H1 (cell line): ENCODE results near the gene SLC24A1. TPM values are rescaled to one million over a fixed set of nuclear protein-coding genes. Genes with fewer than 3 reads are reported as not detected.
"Not testable (repeated sequence)": the region's sequence is repeated elsewhere in the genome, so short reads cannot be mapped to it uniquely, and the experiment has no call there.

Experiments
- CTCF ChIA-PET: fragments of 300-600 bp; sonication (Branson Sonifier 250); formaldehyde crosslinking; loops from one replicate; lab custom pipeline; 2021; ENCODE audit not compliant: partially characterized antibody; lab: Charles Lee
- POLR2A ChIA-PET: fragments of 300-600 bp; sonication (Branson Sonifier 250); formaldehyde crosslinking; loops from one replicate; lab custom pipeline; 2021; ENCODE audit warnings: inconsistent platforms; ENCODE audit not compliant: partially characterized antibody; lab: Charles Lee
- DNase-seq, 2 experiments: peaks; one replicate each; pipeline versions ENCODE4 v3.0.0 to v3.0.0-alpha.2; 2010 to 2022; ENCODE audit warnings: low spot score in 2 of 2, low read depth in 1 of 2, mixed read lengths in 1 of 2
- FAIRE-seq: peaks from 2 replicates; lab custom pipeline; 2011; peaks lifted over from hg19 to GRCh38; lab: Jason Lieb, UNC
- H2AFZ ChIP-seq: 2 replicates; pipeline ENCODE4 v1.8.1; 2012; ENCODE audit warnings: low read length, inconsistent platforms
- H2AK5ac ChIP-seq: 2 replicates; pipeline ENCODE4 v1.6.1; 2013; ENCODE audit warnings: low read depth, low read length
- H2BK120ac ChIP-seq: replicated peaks from 2 replicates; pipeline ENCODE3; 2013; ENCODE audit warnings: low read depth, low read length, inconsistent platforms
- H2BK12ac ChIP-seq: 2 replicates; pipeline ENCODE4 v1.6.1; 2013; ENCODE audit warnings: low read depth, low read length
- H2BK15ac ChIP-seq: 2 replicates; pipeline ENCODE4 v1.6.1; 2013; ENCODE audit warnings: low read length
- H2BK20ac ChIP-seq: 2 replicates; pipeline ENCODE4 v1.6.1; 2013; ENCODE audit warnings: low read length
- H2BK5ac ChIP-seq: 2 replicates; pipeline ENCODE4 v1.6.1; 2013; ENCODE audit warnings: low read depth, low read length
- H3K14ac ChIP-seq: 2 replicates; pipeline ENCODE4 v1.6.1; 2013; ENCODE audit warnings: inconsistent platforms; ENCODE audit not compliant: insufficient read length
- H3K18ac ChIP-seq: 2 replicates; pipeline ENCODE4 v1.6.1; 2013; ENCODE audit warnings: low read length; ENCODE audit errors: extremely low read depth
- H3K23ac ChIP-seq: 2 replicates; pipeline ENCODE4 v1.6.1; 2013; ENCODE audit warnings: inconsistent platforms; ENCODE audit not compliant: insufficient read length
- H3K23me2 ChIP-seq: 2 replicates; pipeline ENCODE4 v1.6.1; 2013; ENCODE audit warnings: low read depth, low read length
- H3K27ac ChIP-seq: 2 replicates; pipeline ENCODE4 v1.6.1; 2011; ENCODE audit warnings: low read depth, low read length, inconsistent platforms
- H3K27me3 ChIP-seq, 4 experiments: replicated peaks in 1 of 4; 1 replicate in 1 of 4; 2 replicates in 3 of 4; pipeline versions ENCODE4 v1.6.1 to v1.8.1; 2011 to 2013; ENCODE audit warnings: low read length in 3 of 4, mild to moderate bottlenecking in 3 of 4, inconsistent platforms in 2 of 4, mixed read lengths in 2 of 4, moderate library complexity in 1 of 4; ENCODE audit not compliant: control insufficient read depth in 3 of 4, insufficient read depth in 3 of 4; ENCODE audit errors: extremely low read depth in 1 of 4
- H3K36me3 ChIP-seq, 4 experiments: 2 replicates each; pipeline versions ENCODE4 v1.6.1 to v1.8.1; 2011 to 2013; ENCODE audit warnings: mild to moderate bottlenecking in 4 of 4, low read length in 3 of 4, moderate library complexity in 2 of 4, control low read depth in 1 of 4, inconsistent platforms in 1 of 4; ENCODE audit not compliant: insufficient read depth in 4 of 4, control insufficient read depth in 2 of 4
- H3K4ac ChIP-seq: replicated peaks from 2 replicates; pipeline ENCODE3; 2013; ENCODE audit warnings: low read length, low read depth, mixed read lengths, inconsistent platforms; ENCODE audit not compliant: insufficient read length
- H3K4me1 ChIP-seq, 4 experiments: replicated peaks in 1 of 4; 1 replicate in 1 of 4; 2 replicates in 3 of 4; pipeline versions ENCODE4 v1.6.1 to v1.8.1; 2011 to 2013; ENCODE audit warnings: low read length in 3 of 4, inconsistent platforms in 2 of 4, mixed read lengths in 1 of 4; ENCODE audit not compliant: insufficient read depth in 4 of 4, control insufficient read depth in 3 of 4
- H3K4me2 ChIP-seq, 2 experiments: 2 replicates each; pipeline versions ENCODE4 v1.6.1 to v1.8.1; 2011 to 2013; ENCODE audit warnings: low read depth in 2 of 2, low read length in 2 of 2, control low read depth in 1 of 2, inconsistent platforms in 1 of 2, mild to moderate bottlenecking in 1 of 2; ENCODE audit not compliant: insufficient read depth in 1 of 2
- H3K4me3 ChIP-seq, 4 experiments: fragments of 200-600, 300-600 bp in 1 of 4; sonication (generic), shearing (Covaris generic), sonication (Bioruptor Twin) in 1 of 4; 2 replicates each; pipeline versions ENCODE4 v1.5.1 to v1.8.1; 2011 to 2016; ENCODE audit warnings: low read length in 4 of 4, low read depth in 3 of 4, control low read depth in 2 of 4, inconsistent platforms in 2 of 4, mild to moderate bottlenecking in 2 of 4, mixed read lengths in 1 of 4, moderate library complexity in 1 of 4; ENCODE audit not compliant: insufficient read depth in 2 of 4; ENCODE audit errors: extremely low read depth in 1 of 4
- H3K56ac ChIP-seq: replicated peaks from 2 replicates; pipeline ENCODE3; 2013; ENCODE audit warnings: low read depth, mild to moderate bottlenecking, mixed read lengths, low read length, inconsistent platforms; ENCODE audit not compliant: insufficient read length
- H3K79me1 ChIP-seq: 2 replicates; pipeline ENCODE4 v1.6.1; 2013; ENCODE audit warnings: low read depth, low read length, control low read depth
- H3K79me2 ChIP-seq, 2 experiments: 2 replicates each; pipeline versions ENCODE4 v1.6.1 to v1.8.1; 2012 to 2013; ENCODE audit warnings: low read length in 2 of 2, mild to moderate bottlenecking in 2 of 2, inconsistent platforms in 1 of 2; ENCODE audit not compliant: insufficient read depth in 2 of 2, control insufficient read depth in 1 of 2
- H3K9ac ChIP-seq, 4 experiments: replicated peaks in 1 of 4; 1 replicate in 1 of 4; 2 replicates in 3 of 4; pipeline versions ENCODE4 v1.6.1 to v1.8.1; 2011 to 2013; ENCODE audit warnings: low read depth in 3 of 4, low read length in 3 of 4, control low read depth in 2 of 4, mild to moderate bottlenecking in 2 of 4, moderate library complexity in 2 of 4, inconsistent platforms in 1 of 4; ENCODE audit errors: extremely low read depth in 1 of 4
- H3K9me3 ChIP-seq, 2 experiments: 2 replicates each; pipeline versions ENCODE4 v1.6.1 to v1.8.1; 2012 to 2013; ENCODE audit warnings: mild to moderate bottlenecking in 2 of 2, moderate library complexity in 2 of 2, control low read depth in 1 of 2, inconsistent platforms in 1 of 2, low read depth in 1 of 2, low read length in 1 of 2, mixed read lengths in 1 of 2; ENCODE audit not compliant: insufficient read depth in 2 of 2
- H4K20me1 ChIP-seq, 2 experiments: replicated peaks in 1 of 2; 2 replicates each; pipeline versions ENCODE3 to v1.8.1; 2011 to 2013; ENCODE audit warnings: inconsistent platforms in 2 of 2, low read length in 2 of 2, mild to moderate bottlenecking in 1 of 2; ENCODE audit not compliant: insufficient read depth in 2 of 2, control insufficient read depth in 1 of 2
- H4K5ac ChIP-seq: 2 replicates; pipeline ENCODE4 v1.6.1; 2013; ENCODE audit warnings: low read length, low read depth, mixed read lengths, inconsistent platforms; ENCODE audit not compliant: insufficient read length
- H4K8ac ChIP-seq: 2 replicates; pipeline ENCODE4 v1.8.0; 2013; ENCODE audit warnings: mild to moderate bottlenecking, moderate library complexity, low read length, inconsistent platforms; ENCODE audit not compliant: insufficient read depth; ENCODE audit errors: extremely low read depth
- H4K91ac ChIP-seq: replicated peaks from 2 replicates; pipeline ENCODE3; 2013; ENCODE audit warnings: low read length, mixed read lengths, inconsistent platforms; ENCODE audit not compliant: insufficient read length
- WGBS, 2 experiments: shearing (Covaris generic) in 1 of 2; methylation state at CpG; one replicate each; pipeline versions ENCODE4 v1.1.6 to v1.1.7; 2013 to 2015; ENCODE audit warnings: low lambda C conversion rate in 2 of 2, mixed read lengths in 2 of 2, inconsistent platforms in 1 of 2, low coverage in 1 of 2, missing lambda C conversion rate in 1 of 2; ENCODE audit not compliant: insufficient replicate concordance in 2 of 2, insufficient coverage in 1 of 2, insufficient read length in 1 of 2; ENCODE audit errors: extremely low coverage in 1 of 2, missing lambda C conversion rate in 1 of 2; 5-methylcytosine and 5-hydroxymethylcytosine counted together
- polyA plus RNA-seq, 7 experiments: library from polyadenylated mRNA; depleted of rRNA in 3 of 7; stranded (reverse) in 5 of 7; unstranded in 2 of 7; fragments of >200 nt in 5 of 7; fragments of 200-250 nt in 2 of 7; gene quantifications; 1 replicate in 5 of 7; 2 replicates in 1 of 7; 4 replicates in 1 of 7; pipeline versions ENCODE4 v1.2.1 to v1.2.3, GENCODE V29; 2011 to 2013; ENCODE audit warnings: missing spikeins in 2 of 7, mixed read lengths in 2 of 7
- total RNA-seq: library from RNA; stranded (reverse); fragmentation: NEBNext Ultra II Directional; extraction: Animal tissue kit (Norgen Biotek cat#: 25700); gene quantifications from 2 replicates; pipeline ENCODE4 v1.2.1, GENCODE V29; 2021

Gene SLC24A1
- total and polyA plus RNA-seq, 2 of the 8 experiments (the other 6 are each of a cell fraction or from before 2014, with no cell fraction given), result 4.9 to 6.6 TPM

GRCh38 chr15:65615887-65616286 is 5.9 kb upstream of the SLC24A1 start:
- H3K4ac ChIP-seq, H4K20me1 ChIP-seq, H3K14ac ChIP-seq, H2BK120ac ChIP-seq, H2BK5ac ChIP-seq, H3K27ac ChIP-seq, H3K79me1 ChIP-seq, H2AFZ ChIP-seq, H2BK20ac ChIP-seq, DNase-seq, FAIRE-seq, H3K36me3 ChIP-seq, H3K4me3 ChIP-seq, H4K91ac ChIP-seq, H3K4me2 ChIP-seq, H2BK15ac ChIP-seq, H3K56ac ChIP-seq, H3K18ac ChIP-seq, H3K23ac ChIP-seq, H3K23me2 ChIP-seq, H4K8ac ChIP-seq, CTCF ChIA-PET, H3K79me2 ChIP-seq, H3K9me3 ChIP-seq, H2BK12ac ChIP-seq, H4K5ac ChIP-seq, H3K27me3 ChIP-seq, H3K9ac ChIP-seq, POLR2A ChIA-PET, H2AK5ac ChIP-seq: not testable (repeated sequence)
- peaks cover 5 to 13% (median 9%) of the 10 kb centered on the region in 4 experiments; a peak in 5 of 7 replicates for H3K4me1 ChIP-seq
- 100% methylated on average over 1 of the region's 1 CpG; no CpG with 5 or more reads in 1 of the 2 experiments for WGBS, 2 experiments
